ENCODE data around the gene FAM170B.

DNA sequence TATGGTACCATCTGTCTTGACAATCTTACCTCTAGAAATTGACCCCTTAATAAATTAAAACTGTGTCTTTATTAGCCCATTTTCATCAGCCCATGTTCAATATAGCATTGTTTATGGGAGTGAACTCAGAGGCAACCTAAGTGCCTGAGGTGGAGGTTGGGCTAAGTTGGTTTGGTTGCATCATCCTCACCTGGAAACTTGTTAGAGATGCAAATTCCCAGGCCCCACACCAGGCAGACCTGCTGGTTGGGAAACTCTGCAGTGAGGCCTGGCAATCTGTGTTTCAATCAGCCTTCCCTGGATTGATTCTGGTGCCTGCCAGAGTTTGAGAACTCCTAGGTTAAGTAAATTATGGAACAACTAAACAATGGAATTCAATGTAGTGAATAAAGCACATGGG lies 9.4 kb upstream of the FAM170B start:
- TF ChIP-seq, protein P1, sequence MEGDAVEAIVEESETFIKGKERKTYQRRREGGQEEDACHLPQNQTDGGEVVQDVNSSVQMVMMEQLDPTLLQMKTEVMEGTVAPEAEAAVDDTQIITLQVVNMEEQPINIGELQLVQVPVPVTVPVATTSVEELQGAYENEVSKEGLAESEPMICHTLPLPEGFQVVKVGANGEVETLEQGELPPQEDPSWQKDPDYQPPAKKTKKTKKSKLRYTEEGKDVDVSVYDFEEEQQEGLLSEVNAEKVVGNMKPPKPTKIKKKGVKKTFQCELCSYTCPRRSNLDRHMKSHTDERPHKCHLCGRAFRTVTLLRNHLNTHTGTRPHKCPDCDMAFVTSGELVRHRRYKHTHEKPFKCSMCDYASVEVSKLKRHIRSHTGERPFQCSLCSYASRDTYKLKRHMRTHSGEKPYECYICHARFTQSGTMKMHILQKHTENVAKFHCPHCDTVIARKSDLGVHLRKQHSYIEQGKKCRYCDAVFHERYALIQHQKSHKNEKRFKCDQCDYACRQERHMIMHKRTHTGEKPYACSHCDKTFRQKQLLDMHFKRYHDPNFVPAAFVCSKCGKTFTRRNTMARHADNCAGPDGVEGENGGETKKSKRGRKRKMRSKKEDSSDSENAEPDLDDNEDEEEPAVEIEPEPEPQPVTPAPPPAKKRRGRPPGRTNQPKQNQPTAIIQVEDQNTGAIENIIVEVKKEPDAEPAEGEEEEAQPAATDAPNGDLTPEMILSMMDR (IDR thresholded peaks at IDR 0.05), result no peak
- TF ChIP-seq POLR2AphosphoS5 (IDR thresholded peaks at IDR 0.05) (no peak), POLR2A (IDR thresholded peaks at IDR 0.05) (no peak)
